ENCODE results near the gene CARD14. TPM values are rescaled to one million over a fixed set of nuclear protein-coding genes. Genes with fewer than 3 reads are reported as not detected.

CARD14 gene
- total and polyA plus RNA-seq, 12 donors, result 0.11 to 0.33 (median 0.14) TPM; not detected in 6

DNA sequence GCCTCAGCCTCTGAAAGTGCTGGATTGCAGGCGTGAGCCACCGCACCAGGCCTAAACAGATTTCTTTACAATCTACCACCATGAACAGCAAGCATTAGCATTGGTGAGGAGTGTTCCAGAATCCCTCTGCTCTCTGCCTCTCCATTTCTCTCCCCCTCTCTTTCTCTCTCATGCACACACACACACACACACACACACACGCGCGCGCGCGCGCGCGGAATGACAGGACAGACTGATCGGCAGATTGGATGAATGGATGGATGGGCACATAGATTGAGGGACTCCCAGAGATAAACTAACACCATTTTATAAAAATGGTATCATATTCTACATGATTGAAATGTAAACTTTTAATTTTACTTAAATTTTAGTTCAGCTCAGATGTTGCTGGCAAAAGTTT is 3.3 kb downstream of the CARD14 start:
- no peak overlapping the region for H3K27ac ChIP-seq
- no peaks in the 10 kb centered on the region for H3K36me3 ChIP-seq
- ATAC-seq (no peak), DNase-seq (no peak)
- H3K9me3 ChIP-seq, result no peaks in the 10 kb centered on the region
- 74 to 88% methylated on average over 12 of the region's 12 CpGs for WGBS, 2 donors
- H3K27me3 ChIP-seq, result peaks cover 0 to 13% (median 3%) of the 10 kb centered on the region in 7 donors
- peaks cover 0 to 7% (median 0%) of the 10 kb centered on the region in 9 donors for H3K4me1 ChIP-seq
- no peak overlapping the region for H3K4me3 ChIP-seq
- TF ChIP-seq, protein P1, sequence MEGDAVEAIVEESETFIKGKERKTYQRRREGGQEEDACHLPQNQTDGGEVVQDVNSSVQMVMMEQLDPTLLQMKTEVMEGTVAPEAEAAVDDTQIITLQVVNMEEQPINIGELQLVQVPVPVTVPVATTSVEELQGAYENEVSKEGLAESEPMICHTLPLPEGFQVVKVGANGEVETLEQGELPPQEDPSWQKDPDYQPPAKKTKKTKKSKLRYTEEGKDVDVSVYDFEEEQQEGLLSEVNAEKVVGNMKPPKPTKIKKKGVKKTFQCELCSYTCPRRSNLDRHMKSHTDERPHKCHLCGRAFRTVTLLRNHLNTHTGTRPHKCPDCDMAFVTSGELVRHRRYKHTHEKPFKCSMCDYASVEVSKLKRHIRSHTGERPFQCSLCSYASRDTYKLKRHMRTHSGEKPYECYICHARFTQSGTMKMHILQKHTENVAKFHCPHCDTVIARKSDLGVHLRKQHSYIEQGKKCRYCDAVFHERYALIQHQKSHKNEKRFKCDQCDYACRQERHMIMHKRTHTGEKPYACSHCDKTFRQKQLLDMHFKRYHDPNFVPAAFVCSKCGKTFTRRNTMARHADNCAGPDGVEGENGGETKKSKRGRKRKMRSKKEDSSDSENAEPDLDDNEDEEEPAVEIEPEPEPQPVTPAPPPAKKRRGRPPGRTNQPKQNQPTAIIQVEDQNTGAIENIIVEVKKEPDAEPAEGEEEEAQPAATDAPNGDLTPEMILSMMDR (IDR thresholded peaks at IDR 0.05), result no peak
- intact Hi-C loops (cut with DNase I), result no loop called here

DNA sequence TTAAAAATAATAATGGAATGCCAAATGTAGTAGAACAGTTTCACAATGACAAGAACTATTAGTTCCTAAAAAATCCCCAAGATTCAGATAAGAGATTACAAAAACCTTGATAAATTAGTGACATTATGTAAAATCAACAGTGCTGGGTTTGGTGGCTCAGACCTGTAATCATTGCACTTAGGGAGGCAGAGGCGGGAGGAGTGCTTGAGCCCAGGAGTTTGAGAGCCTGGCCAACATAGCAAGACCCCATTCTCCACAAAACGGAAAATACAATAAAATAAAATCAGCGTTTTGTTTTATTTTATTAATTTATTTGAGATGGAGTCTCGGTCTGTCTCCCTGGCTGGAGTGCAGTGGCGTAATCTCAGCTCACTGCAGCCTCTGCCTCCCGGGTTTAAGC is 4.1 kb downstream of the CARD14 start:
- ATAC-seq (no peak), DNase-seq (no peak)
- no peak overlapping the region for H3K4me3 ChIP-seq
- intact Hi-C loops (cut with DNase I), result no loop called here
- no peaks in the 10 kb centered on the region for H3K9me3 ChIP-seq
- 94 to 95% methylated on average over 6 of the region's 6 CpGs for WGBS, 2 donors
- H3K27me3 ChIP-seq, result peaks cover 0 to 13% (median 3%) of the 10 kb centered on the region in 7 donors
- TF ChIP-seq, protein P1 (IDR thresholded peaks at IDR 0.05), result no peak
- no peak overlapping the region for H3K27ac ChIP-seq
- H3K36me3 ChIP-seq, result no peaks in the 10 kb centered on the region
- H3K4me1 ChIP-seq, result peaks cover 0 to 7% (median 0%) of the 10 kb centered on the region in 9 donors

DNA sequence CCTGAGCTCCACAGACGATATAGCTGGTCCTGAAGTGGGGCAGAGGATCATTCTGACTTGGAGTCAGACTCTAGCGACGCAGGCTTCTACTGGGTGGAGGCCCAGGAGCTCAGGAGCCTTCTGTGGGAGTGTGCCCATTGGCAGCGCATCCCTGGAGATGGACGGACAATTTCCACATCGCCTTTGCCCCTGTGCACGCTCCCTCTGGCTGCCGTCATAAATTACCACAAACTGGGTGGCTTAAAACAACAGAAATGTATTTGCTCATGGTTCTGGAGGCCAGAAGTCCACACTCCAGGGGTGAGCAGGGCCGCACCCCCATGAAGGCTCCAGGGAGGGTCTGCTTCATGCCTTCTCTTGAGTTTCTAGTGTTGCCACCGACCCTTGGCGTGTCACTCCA is 6.9 kb downstream of the CARD14 start:
- ATAC-seq (no peak), DNase-seq (no peak)
- Histone ChIP-seq H3K9me3 (no peaks in the 10 kb centered on the region), H3K4me1 (peaks cover 0 to 7% (median 0%) of the 10 kb centered on the region in 9 donors), H3K27me3 (peaks cover 0 to 10% (median 0%) of the 10 kb centered on the region in 7 donors), H3K27ac (no peak overlapping the region), H3K4me3 (no peak overlapping the region), H3K36me3 (no peaks in the 10 kb centered on the region)
- 93 to 94% methylated on average over 11 of the region's 11 CpGs for WGBS, 2 donors
- TF ChIP-seq, protein P1 (IDR thresholded peaks at IDR 0.05), result no peak
- intact Hi-C loops (cut with DNase I), result loop anchor here in 1 of 10 donors (1.0 kb wide), 1 partner anchor 35 kb away; no protein-coding TSS in a partner anchor

DNA sequence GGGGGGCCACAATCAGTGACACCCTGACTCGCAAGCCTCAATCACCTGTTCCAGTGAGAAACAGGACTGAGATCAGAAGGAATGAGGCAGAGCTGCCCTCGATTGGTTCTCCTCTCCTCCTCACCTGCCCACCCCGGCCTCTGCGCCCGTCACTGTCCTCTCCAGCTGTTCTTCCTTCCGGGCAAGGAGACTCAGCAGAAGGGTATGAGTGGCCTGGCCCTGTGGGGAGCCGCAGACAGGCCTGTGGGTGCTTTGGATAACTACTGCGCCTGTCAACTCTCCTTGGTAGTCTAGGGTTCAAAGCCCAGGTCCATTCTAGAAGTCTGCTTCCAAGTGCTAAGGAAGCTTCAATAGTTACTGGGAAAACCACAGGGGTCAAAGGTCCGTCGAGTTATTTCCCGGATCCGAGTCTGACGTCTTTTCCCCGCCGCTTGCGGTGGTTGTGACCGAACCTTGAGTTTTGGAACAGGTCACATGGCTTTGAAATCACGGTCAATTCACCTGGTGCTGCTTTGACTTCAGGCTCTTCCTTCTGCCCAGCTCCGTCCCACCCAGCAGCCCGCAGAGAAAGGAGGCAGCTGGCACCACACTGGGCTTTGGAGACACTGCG is 8.3 kb downstream of the CARD14 start:
- intact Hi-C loops (cut with DNase I), result no loop called here
- 84 to 87% methylated on average over 21 of the region's 21 CpGs for WGBS, 2 donors
- no peak overlapping the region for H3K4me3 ChIP-seq

More for the DNA sequence above, 8.3 kb downstream of the CARD14 start:
- ATAC-seq (no peak), DNase-seq (no peak)
- Histone ChIP-seq H3K27ac (no peak overlapping the region), H3K36me3 (no peaks in the 10 kb centered on the region), H3K9me3 (no peaks in the 10 kb centered on the region), H3K27me3 (peaks cover 0 to 10% (median 0%) of the 10 kb centered on the region in 7 donors), H3K4me1 (peaks cover 0 to 7% (median 0%) of the 10 kb centered on the region in 9 donors)
- TF ChIP-seq, protein P1 (IDR thresholded peaks at IDR 0.05), result no peak

All from heart right ventricle (tissue), 16 donors.